NK-92 (cell line): ENCODE measurements around the gene UBE2N.
"Not testable (repeated sequence)": the region's sequence is repeated elsewhere in the genome, so short reads cannot be mapped to it uniquely, and the experiment has no call there.

Experiments
- DNase-seq: peaks from one replicate; lab custom pipeline; 2025; ENCODE audit not compliant: unreplicated experiment; lab: John Stamatoyannopoulos, UW

Gene UBE2N

GRCh38 chr12:93415723-93416464 is 25.9 kb downstream of the UBE2N start:
- no peak for DNase-seq

GRCh38 chr12:93413064-93413463 is 28.7 kb downstream of the UBE2N start:
- no peak for DNase-seq

- DNase-seq, result not testable (repeated sequence)
These were observed 29.4 kb downstream of the UBE2N start for GRCh38 chr12:93412396-93412795.

GRCh38 chr12:93411060-93411459 is 30.7 kb downstream of the UBE2N start:
- not testable (repeated sequence) for DNase-seq

GRCh38 chr12:93409343-93410187 is 32.2 kb downstream of the UBE2N start:
- DNase-seq, result not testable (repeated sequence)

GRCh38 chr12:93408813-93409212 is 32.9 kb downstream of the UBE2N start:
- no peak for DNase-seq

GRCh38 chr12:93407963-93408283 is 33.8 kb downstream of the UBE2N start:
- no peak for DNase-seq

GRCh38 chr12:93407054-93407962 is 34.4 kb downstream of the UBE2N start:
- no peak for DNase-seq

GRCh38 chr12:93404961-93405849 is 36.5 kb downstream of the UBE2N start:
- DNase-seq, result no peak

GRCh38 chr12:93403988-93404803 is 37.6 kb downstream of the UBE2N start:
- no peak for DNase-seq

GRCh38 chr12:93402333-93403311 is 39.1 kb downstream of the UBE2N start:
- no peak for DNase-seq

GRCh38 chr12:93399183-93399863 is 42.4 kb downstream of the UBE2N start:
- not testable (repeated sequence) for DNase-seq

- DNase-seq, result no peak
These were observed 44.3 kb downstream of the UBE2N start for GRCh38 chr12:93397412-93397811.

- no peak for DNase-seq
These were observed 48.3 kb downstream of the UBE2N start for GRCh38 chr12:93393425-93393824.

GRCh38 chr12:93390549-93391297 is 51.0 kb downstream of the UBE2N start:
- DNase-seq, result no peak

- no peak for DNase-seq
These were observed 51.7 kb downstream of the UBE2N start for GRCh38 chr12:93390031-93390430.

GRCh38 chr12:93387780-93388179 is 54.0 kb downstream of the UBE2N start:
- no peak for DNase-seq
